MCF 10A (cell line): ENCODE data around the gene RLF. TPM values are rescaled to one million over a fixed set of nuclear protein-coding genes. Genes with fewer than 3 reads are reported as not detected.
A peak's percentile ranks its signal among the peaks of the same experiment; 100 is the strongest.

Experiments used
- BruUV-seq: library from RNA; stranded (reverse); fragments of 400-500 nt; replicated peaks from 2 replicates; lab custom pipeline; 2021; lab: Mats Ljungman, UMichigan
- CTCF ChIA-PET: fragments of 300-600 bp; sonication (Branson Sonifier 250); formaldehyde crosslinking; extraction: SDS; loops from one replicate; lab custom pipeline; 2021; ENCODE audit warnings: antibody characterized with exemption, inconsistent platforms; lab: Yijun Ruan, JAX
- POLR2A ChIA-PET: fragments of 300-600, 350-650 bp; sonication (Branson Sonifier 250); formaldehyde crosslinking; extraction: SDS; loops from one replicate; lab custom pipeline; 2020; ENCODE audit warnings: antibody characterized with exemption, inconsistent platforms; lab: Yijun Ruan, JAX
- DNase-seq: peaks from one replicate; pipeline ENCODE4 v3.0.0-alpha.2; 2018; ENCODE audit not compliant: unreplicated experiment
- H3K27ac Mint-ChIP-seq: one replicate; pipeline ENCODE4 v1.8.0; 2022; ENCODE audit warnings: mild to moderate bottlenecking, low read depth, mixed read lengths; ENCODE audit not compliant: unreplicated experiment
- H3K27me3 Mint-ChIP-seq: one replicate; pipeline ENCODE4 v1.8.0; 2022; ENCODE audit warnings: mixed read lengths; ENCODE audit not compliant: insufficient read depth, unreplicated experiment
- H3K36me3 Mint-ChIP-seq: one replicate; pipeline ENCODE4 v1.8.0; 2022; ENCODE audit warnings: mild to moderate bottlenecking, moderate library complexity, mixed read lengths; ENCODE audit not compliant: insufficient read depth, unreplicated experiment
- H3K4me1 Mint-ChIP-seq: one replicate; pipeline ENCODE4 v1.8.0; 2022; ENCODE audit warnings: mixed read lengths; ENCODE audit not compliant: insufficient read depth, unreplicated experiment
- H3K4me3 Mint-ChIP-seq: one replicate; pipeline ENCODE4 v1.8.0; 2022; ENCODE audit warnings: mild to moderate bottlenecking, moderate library complexity, mixed read lengths; ENCODE audit not compliant: unreplicated experiment
- H3K9me3 Mint-ChIP-seq: one replicate; pipeline ENCODE4 v1.8.0; 2022; ENCODE audit warnings: mixed read lengths; ENCODE audit not compliant: unreplicated experiment
- CTCF ChIP-seq: fragments of 200-600 bp; IDR thresholded peaks from one replicate; pipeline ENCODE4 v1.8.0; 2022; ENCODE audit warnings: antibody characterized with exemption, mild to moderate bottlenecking; ENCODE audit not compliant: unreplicated experiment
- intact Hi-C: fragments of 100-400 bp; cut with micrococcal nuclease; formaldehyde crosslinking; loops from 2 replicates; pipeline ENCODE4 v1.14.1; 2022
- total RNA-seq: library from RNA; stranded (reverse); gene quantifications from 2 replicates; pipeline ENCODE4 v1.2.3, GENCODE V29; 2022

Gene RLF
- total RNA-seq, 1 experiment from 2014 or later: 8.8 TPM

- Mint-ChIP-seq H3K4me3 (no peak overlapping the region), H3K9me3 (no peaks in the 10 kb centered on the region), H3K36me3 (peaks cover 79% of the 10 kb centered on the region), H3K27ac (peak overlapping the region; percentile 75), H3K4me1 (peaks cover 12% of the 10 kb centered on the region), H3K27me3 (no peaks in the 10 kb centered on the region)
- intact Hi-C loops: no loop called here
- no peak for TF ChIP-seq CTCF
- DNase-seq: peak; percentile 73
- ChIA-PET CTCF (interaction anchor here (0.7 to 3.1 kb wide), 2 partner anchors 11 to 115 kb away, joined by 3 to 14 read pairs; no protein-coding TSS in a partner anchor), POLR2A (interaction anchor here (0.5 to 1.5 kb wide), 8 partner anchors 10 to 443 kb away, joined by 3 to 25 read pairs (median 4); partner anchors contain the start of genes SMAP2 and ZMPSTE24)
- BruUV-seq: no TSS peak
These were observed 106.6 kb downstream of the RLF start for GRCh38 chr1:40267767-40268187.

- peaks cover 79% of the 10 kb centered on the region for H3K36me3 Mint-ChIP-seq
- no peak for DNase-seq
- CTCF ChIA-PET: interaction anchor here (0.6 to 3.1 kb wide), 4 partner anchors 9 to 115 kb away, joined by 3 to 14 read pairs (median 4); no protein-coding TSS in a partner anchor
- TF ChIP-seq CTCF: no peak
- no peaks in the 10 kb centered on the region for H3K9me3 Mint-ChIP-seq
- H3K27ac Mint-ChIP-seq: peak overlapping the region; percentile 75
- H3K4me3 Mint-ChIP-seq: no peak overlapping the region
- H3K27me3 Mint-ChIP-seq: no peaks in the 10 kb centered on the region
- BruUV-seq: no TSS peak
- intact Hi-C loops: no loop called here
- POLR2A ChIA-PET: interaction anchor here (0.5 to 1.5 kb wide), 6 partner anchors 10 to 442 kb away, joined by 3 to 25 read pairs (median 4); partner anchors contain the start of genes SMAP2 and ZMPSTE24
- peaks cover 8% of the 10 kb centered on the region for H3K4me1 Mint-ChIP-seq
These were observed 107.0 kb downstream of the RLF start for GRCh38 chr1:40268211-40268610.

- H3K27ac Mint-ChIP-seq: peak overlapping the region; percentile 20
These were observed 109.1 kb downstream of the RLF start for GRCh38 chr1:40270152-40270834.

More at GRCh38 chr1:40270152-40270834, 109.1 kb downstream of the RLF start:
- ChIA-PET POLR2A (no interaction called here), CTCF (interaction anchor here (0.8 kb wide), 1 partner anchor 191 kb away, joined by 3 read pairs; no protein-coding TSS in a partner anchor)
- no peaks in the 10 kb centered on the region for H3K27me3 Mint-ChIP-seq
- no peak for TF ChIP-seq CTCF
- peaks cover 8% of the 10 kb centered on the region for H3K4me1 Mint-ChIP-seq
- no peaks in the 10 kb centered on the region for H3K9me3 Mint-ChIP-seq
- H3K36me3 Mint-ChIP-seq: peaks cover 73% of the 10 kb centered on the region
- BruUV-seq: no TSS peak
- DNase-seq: no peak
- no peak overlapping the region for H3K4me3 Mint-ChIP-seq
- intact Hi-C loops: no loop called here
